Sciatic nerve (tissue), 1 donor: ENCODE results near the gene ZSCAN29. TPM values are rescaled to one million over a fixed set of nuclear protein-coding genes. Genes with fewer than 3 reads are reported as not detected.

ENCODE experiments used
- total RNA-seq: library from RNA; stranded (reverse); fragmentation: NEBNext Ultra II Directional; extraction: Animal tissue kit (Norgen Biotek cat#: 25700); gene quantifications from one replicate; pipeline ENCODE4 v1.2.1, GENCODE V29; 2021
- donor health status: DM: no; HTN: no; CAD: no.

ZSCAN29 gene
- total RNA-seq, 1 donor from 2014 or later, result 24.5 TPM

Other genes with a start within 250 kb of the ZSCAN29 start
- 24.4 TPM for gene TMEM62, start 237.5 kb downstream of the ZSCAN29 start, total RNA-seq
- gene CCNDBP1, start 185.6 kb downstream of the ZSCAN29 start, total RNA-seq, result 68.6 TPM
- 4.5 TPM for gene EPB42, start 150.0 kb downstream of the ZSCAN29 start, total RNA-seq
- not detected for gene TGM5, start 104.1 kb downstream of the ZSCAN29 start, total RNA-seq
- not detected for gene TGM7, start 68.8 kb downstream of the ZSCAN29 start, total RNA-seq
- 6.9 TPM for gene LCMT2, start 40.5 kb downstream of the ZSCAN29 start, total RNA-seq
- gene TUBGCP4, start 58 bp upstream of the ZSCAN29 start, total RNA-seq, result 18.9 TPM
- gene TP53BP1, start 122.1 kb upstream of the ZSCAN29 start, total RNA-seq, result 60.6 TPM
- gene MAP1A, start 146.6 kb upstream of the ZSCAN29 start, total RNA-seq, result 32.4 TPM
- 74.8 TPM for gene PPIP5K1, start 219.2 kb upstream of the ZSCAN29 start, total RNA-seq
- not detected for gene CKMT1B, start 223.0 kb upstream of the ZSCAN29 start, total RNA-seq
- gene STRC, start 247.8 kb upstream of the ZSCAN29 start, total RNA-seq, result 0.89 TPM